ENCODE measurements around the gene THBS2. TPM values are rescaled to one million over a fixed set of nuclear protein-coding genes. Genes with fewer than 3 reads are reported as not detected.

The THBS2 gene
- total RNA-seq, 4 donors from 2014 or later, result 5.4 to 28.3 (median 16.3) TPM

- TF ChIP-seq POLR2A (IDR thresholded peaks at IDR 0.05), result no peak
- no peak for TF ChIP-seq CTCF (IDR thresholded peaks at IDR 0.05)
- no peaks in the 10 kb centered on the region for H3K27me3 ChIP-seq
- H3K4me1 ChIP-seq, result no peaks in the 10 kb centered on the region
- peaks cover 0 to 8% (median 0%) of the 10 kb centered on the region in 4 donors for H3K9me3 ChIP-seq
- DNase-seq, result no peak
- no peaks in the 10 kb centered on the region for H3K36me3 ChIP-seq
- H3K27ac ChIP-seq, result no peak overlapping the region
- H3K4me3 ChIP-seq, result no peak overlapping the region
Measured at GRCh38 chr6:169205176-169206160, 48.2 kb downstream of the THBS2 start.

GRCh38 chr6:169204167-169204566, 49.5 kb downstream of the THBS2 start:
- Histone ChIP-seq H3K4me1 (no peaks in the 10 kb centered on the region), H3K36me3 (no peaks in the 10 kb centered on the region), H3K4me3 (no peak overlapping the region), H3K27ac (no peak overlapping the region), H3K27me3 (no peaks in the 10 kb centered on the region), H3K9me3 (peaks cover 0 to 8% (median 0%) of the 10 kb centered on the region in 4 donors)
- TF ChIP-seq CTCF (IDR thresholded peaks at IDR 0.05) (no peak), POLR2A (IDR thresholded peaks at IDR 0.05) (no peak)
- DNase-seq, result no peak

GRCh38 chr6:169201985-169202384, 51.7 kb downstream of the THBS2 start:
- H3K27ac ChIP-seq, result no peak overlapping the region
- no peaks in the 10 kb centered on the region for H3K36me3 ChIP-seq
- DNase-seq, result no peak
- H3K4me1 ChIP-seq, result no peaks in the 10 kb centered on the region
- peaks cover 0 to under 1% (median 0%) of the 10 kb centered on the region in 4 donors for H3K9me3 ChIP-seq
- H3K4me3 ChIP-seq, result no peak overlapping the region
- no peak for TF ChIP-seq POLR2A (IDR thresholded peaks at IDR 0.05)
- TF ChIP-seq CTCF (IDR thresholded peaks at IDR 0.05), result no peak
- no peaks in the 10 kb centered on the region for H3K27me3 ChIP-seq

- no peak overlapping the region for H3K27ac ChIP-seq
- TF ChIP-seq POLR2A (IDR thresholded peaks at IDR 0.05), result no peak
- TF ChIP-seq CTCF (IDR thresholded peaks at IDR 0.05), result no peak
- no peaks in the 10 kb centered on the region for H3K27me3 ChIP-seq
- no peaks in the 10 kb centered on the region for H3K9me3 ChIP-seq
- H3K4me3 ChIP-seq, result no peak overlapping the region
- no peak for DNase-seq
- H3K36me3 ChIP-seq, result no peaks in the 10 kb centered on the region
- H3K4me1 ChIP-seq, result no peaks in the 10 kb centered on the region
Measured at GRCh38 chr6:169200893-169201514, 52.6 kb downstream of the THBS2 start.

GRCh38 chr6:169199625-169200335, 53.9 kb downstream of the THBS2 start:
- no peak for TF ChIP-seq CTCF (IDR thresholded peaks at IDR 0.05)
- H3K4me3 ChIP-seq, result no peak overlapping the region
- no peak overlapping the region for H3K27ac ChIP-seq
- H3K9me3 ChIP-seq, result no peaks in the 10 kb centered on the region
- H3K4me1 ChIP-seq, result no peaks in the 10 kb centered on the region
- no peaks in the 10 kb centered on the region for H3K27me3 ChIP-seq
- DNase-seq, result no peak
- no peaks in the 10 kb centered on the region for H3K36me3 ChIP-seq

Data from Peyer's patch (tissue), 4 donors.